Activated naive CD8-positive, alpha-beta T cell treated with anti-CD3 and anti-CD28 coated beads, Interleukin-2, amount 50 U/mL, for 16 hours (primary cell): Measurements from ENCODE around the gene FBXO9.

Experiments
- DNase-seq: peaks from one replicate; pipeline ENCODE4 v3.0.0-alpha.2; 2020; ENCODE audit warnings: low read depth, low spot score

Gene FBXO9

GRCh38 chr6:53065266-53066076 lies at the start of gene FBXO9:
TSS of gene FBXO9 (plus strand) at chr6:53065404. CDS start at chr6:53065790, 386 bp downstream.
- DNase-seq, result peak; percentile 48

GRCh38 chr6:53015486-53015885 lies 49.7 kb upstream of the FBXO9 start:
- DNase-seq, result no peak

- no peak for DNase-seq
Measured at GRCh38 chr6:53018446-53018845, 46.8 kb upstream of the FBXO9 start.

DNA sequence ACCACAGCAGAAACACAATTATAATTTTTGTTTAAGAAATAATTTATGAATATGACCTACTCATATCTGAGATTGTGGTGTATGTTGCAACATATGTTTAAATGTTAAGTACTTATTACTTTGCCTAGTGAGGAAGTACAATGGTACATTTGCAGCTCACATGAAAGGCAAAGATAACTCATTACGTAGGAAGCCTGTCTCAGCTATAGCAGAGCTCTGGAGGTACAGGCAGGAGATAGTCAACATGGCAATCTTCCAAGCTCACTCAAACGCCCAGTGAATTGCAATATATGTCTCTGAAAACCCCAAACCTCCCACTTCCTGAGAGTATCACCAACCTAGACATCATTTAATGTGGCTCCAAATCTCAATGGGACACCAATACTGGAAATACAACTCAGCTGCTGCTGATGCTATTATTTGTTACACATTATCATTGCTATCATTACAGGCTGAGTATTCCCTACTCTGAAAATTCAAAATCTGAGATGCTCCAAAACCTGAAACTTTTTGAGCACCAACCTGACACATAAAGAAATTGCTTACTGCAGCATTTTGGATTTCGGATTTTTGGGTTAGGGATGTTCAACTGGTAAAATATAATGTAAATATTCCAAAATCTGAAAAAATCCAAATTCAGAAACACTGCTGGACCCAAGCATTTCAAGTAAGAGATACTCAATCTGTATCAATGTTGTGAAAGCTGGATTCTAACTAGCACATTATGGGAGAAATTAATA lies 45.0 kb upstream of the FBXO9 start:
- DNase-seq, result no peak

GRCh38 chr6:53023323-53023722 lies 41.9 kb upstream of the FBXO9 start:
- no peak for DNase-seq

DNA sequence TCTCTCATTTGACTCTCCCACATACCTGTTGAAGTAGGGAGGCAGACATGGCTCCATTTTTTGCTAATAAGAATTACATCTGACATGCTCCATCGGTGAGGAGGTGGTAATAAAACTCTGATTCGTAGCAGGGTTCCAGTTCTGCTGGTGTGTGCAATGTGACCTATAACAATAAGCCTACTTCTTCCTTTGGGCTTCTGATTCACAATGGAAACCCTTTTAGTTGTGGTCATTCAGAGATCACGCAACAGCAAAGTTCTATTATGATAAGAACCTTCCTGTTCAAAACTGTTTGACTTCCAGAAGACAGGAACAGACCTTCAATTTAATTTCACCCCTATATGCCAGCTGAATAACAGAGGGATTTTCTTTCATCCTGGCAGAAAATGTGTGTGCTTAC lies 38.7 kb upstream of the FBXO9 start:
- DNase-seq, result no peak

DNA sequence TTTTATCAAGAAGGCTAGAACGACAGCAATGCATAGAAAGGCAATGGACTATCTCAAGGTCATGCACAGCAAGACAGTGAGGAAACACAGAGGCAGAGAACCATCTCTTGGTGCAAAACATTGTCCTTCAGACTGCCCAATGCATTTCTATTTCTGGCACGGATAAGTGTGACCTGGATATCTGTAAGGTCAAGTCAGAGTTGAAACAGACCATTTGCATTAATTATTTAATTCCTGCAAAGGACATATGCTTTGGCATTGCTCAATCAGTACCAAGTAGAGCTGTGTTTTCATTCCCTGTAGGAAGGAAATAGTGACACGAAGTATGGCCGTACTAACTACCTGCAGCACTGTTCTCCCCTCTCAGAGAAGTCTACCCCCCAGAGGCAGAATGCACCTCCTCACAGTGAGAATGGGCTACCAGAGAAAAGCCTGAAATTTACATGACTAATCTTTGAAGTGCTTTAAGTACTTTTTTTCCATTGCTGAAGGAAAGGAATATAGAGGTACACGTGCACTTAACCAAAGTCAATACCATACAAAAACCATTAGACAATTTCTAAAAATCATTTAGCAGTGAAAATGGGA lies 38.0 kb upstream of the FBXO9 start:
- DNase-seq, result no peak

GRCh38 chr6:53028467-53028866 lies 36.7 kb upstream of the FBXO9 start:
- DNase-seq, result no peak

DNA sequence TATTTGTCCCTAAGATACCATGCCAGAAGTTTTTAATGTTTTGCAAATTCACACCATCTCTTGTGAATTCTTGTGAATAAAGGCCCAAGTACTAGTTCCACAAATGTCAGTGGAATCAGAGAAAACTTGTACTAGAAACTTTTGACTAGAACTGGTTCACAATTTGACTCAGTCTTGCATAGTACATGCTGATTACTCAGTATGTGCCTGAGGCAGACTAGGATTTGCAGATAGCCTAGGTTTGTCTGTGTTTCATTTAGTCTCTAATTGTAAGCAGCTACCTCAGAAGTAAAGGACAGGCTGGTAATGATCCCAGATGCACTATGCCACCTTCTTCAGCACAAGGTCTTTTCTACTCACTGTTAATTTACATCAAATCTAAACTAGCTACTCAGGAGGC lies 35.9 kb upstream of the FBXO9 start:
- DNase-seq, result no peak

DNA sequence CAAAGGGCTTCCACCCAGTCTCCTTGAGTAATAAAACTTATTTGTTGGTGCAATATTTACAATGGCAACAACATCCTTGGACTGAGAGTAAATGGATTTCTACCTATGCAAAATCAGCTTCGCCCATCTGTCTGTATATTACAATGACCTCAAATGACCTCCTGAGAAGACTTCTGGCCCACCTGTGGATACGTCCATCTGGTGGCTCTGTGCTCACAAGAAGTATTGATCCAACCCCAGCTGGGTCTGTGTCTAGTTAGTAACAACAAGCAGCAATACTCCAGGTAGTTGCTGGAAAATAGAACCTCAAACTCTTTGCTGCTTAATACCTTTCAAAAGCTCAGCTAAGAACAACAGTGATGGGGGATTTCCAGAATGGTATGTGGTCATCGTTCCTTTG lies 35.4 kb upstream of the FBXO9 start:
- DNase-seq, result no peak

DNA sequence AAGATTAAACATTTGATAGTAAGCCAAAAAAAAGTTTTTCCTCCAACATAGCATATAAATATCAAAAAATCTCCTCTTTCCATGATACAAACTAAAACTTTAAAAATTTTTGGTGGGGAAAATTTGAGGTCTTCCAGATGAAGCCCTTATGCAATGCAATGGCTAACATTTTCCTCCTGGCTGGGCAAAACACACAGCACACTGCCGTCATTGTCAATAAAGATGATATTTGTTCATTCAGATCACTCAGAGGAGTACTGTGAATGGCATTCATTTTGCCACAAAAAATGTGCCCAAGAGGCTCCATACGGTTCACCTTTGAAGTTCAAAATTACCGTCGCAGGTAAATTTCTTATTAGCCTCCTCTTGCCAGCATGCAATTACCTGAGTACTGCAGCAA lies 33.9 kb upstream of the FBXO9 start:
- no peak for DNase-seq

DNA sequence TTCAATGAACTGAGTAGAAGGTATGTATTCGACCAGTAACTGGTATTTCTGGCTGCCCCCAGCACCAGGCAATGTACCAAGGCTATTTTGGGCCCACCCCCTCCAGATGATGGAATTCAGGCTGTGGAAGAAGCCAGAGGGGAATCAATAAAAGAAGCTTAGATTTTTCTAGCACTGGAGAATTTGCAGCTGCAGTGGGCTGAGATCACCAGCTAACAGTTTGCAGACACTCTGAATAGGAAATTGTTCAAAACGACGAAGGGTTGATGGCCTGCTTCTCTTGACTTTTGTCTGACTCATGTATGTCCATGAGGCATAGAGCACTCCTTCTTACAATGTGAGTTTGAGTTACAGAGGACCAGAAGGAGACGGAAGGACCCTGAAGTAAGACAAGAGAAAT lies 32.4 kb upstream of the FBXO9 start:
- DNase-seq, result no peak

DNA sequence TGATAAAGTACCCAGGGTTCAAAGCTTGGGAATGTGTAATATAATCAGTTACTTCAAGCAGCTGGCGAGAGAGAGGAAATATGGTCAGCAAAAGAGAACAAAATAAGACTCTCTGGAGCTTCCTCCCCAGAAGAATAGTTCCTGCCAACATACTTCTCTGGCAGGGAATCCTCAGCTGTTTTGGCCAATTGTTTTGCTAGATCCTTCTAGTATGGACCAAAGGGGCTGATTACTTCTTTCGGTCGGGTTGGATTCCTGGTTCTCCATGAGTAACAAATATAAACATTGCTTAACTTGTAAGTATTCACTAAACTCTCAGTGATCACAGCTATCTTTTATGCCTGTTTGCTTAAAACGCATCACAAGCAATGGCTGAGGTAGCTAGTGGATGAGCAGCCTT lies 31.4 kb upstream of the FBXO9 start:
- no peak for DNase-seq

DNA sequence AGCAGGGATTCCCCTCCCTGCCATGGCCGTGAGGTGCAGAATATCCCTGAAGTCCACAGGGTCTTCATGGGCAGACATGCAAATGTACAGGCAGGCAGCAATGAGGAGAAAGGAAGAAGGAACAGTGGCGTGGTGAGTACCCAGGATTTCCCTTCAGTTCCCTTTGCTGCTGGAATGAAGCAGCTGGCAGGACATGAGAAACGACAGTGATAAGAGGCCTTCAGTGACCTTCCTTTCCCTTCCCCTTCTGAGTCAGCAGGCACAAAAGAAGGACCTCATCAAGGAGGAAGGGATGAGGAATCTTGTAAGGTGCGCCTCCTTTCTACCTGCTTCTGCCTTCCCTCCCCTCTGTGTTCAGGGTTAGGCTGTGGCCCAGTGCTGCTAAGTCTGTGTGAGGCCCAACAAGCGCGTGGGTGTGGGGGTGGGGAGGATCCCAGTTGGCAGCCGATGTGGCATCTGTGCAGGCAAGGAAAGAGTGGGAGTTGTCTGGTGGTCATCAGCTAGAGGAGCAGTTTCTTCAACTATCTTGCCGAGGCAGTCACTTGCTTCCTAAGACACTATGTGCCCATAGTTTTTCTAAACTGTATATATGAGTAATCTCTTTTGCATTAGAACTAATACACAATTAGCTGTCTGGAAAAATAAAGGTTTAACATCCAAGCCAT lies 29.5 kb upstream of the FBXO9 start:
- DNase-seq, result no peak

DNA sequence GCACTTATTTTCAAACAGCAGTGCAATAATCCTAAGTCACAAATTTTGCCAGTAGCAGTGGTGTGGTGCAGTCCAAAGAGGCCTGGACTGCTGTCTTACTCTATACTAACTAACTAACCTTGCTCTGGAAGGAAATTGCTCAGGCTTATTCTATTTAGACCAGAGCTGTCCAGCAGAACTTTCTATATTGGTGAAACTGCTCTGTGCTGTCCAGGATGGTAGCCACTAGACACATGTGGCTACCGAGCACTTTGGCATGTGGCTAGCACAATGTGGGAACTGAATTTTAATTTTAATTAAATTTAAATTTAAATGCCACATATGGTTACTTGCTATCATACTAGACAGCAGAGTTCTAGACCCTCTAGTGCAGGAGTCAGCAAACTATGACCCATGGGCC lies 27.1 kb upstream of the FBXO9 start:
- no peak for DNase-seq

GRCh38 chr6:53038596-53038995 lies 26.6 kb upstream of the FBXO9 start:
- no peak for DNase-seq

DNA sequence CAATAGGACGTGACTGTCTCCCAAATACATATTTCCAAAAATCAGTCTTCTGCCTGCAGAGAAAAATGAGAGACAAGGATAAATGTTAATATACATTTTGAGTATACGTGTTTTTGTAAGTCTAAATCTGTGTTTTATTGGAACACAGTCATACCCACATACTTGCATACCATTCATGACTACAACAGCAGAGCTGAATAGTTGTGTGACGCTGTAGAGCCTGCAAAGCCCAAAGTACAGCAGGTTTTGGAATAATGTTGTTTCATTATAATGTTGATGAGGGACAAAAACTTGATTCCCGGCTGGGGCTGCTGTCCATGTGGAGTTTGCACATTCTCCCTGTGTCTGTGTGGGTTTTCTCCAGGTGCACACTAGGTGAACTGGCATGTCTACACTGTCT lies 23.8 kb upstream of the FBXO9 start:
- DNase-seq, result no peak

- no peak for DNase-seq
Measured at GRCh38 chr6:53042112-53042511, 23.1 kb upstream of the FBXO9 start.

DNA sequence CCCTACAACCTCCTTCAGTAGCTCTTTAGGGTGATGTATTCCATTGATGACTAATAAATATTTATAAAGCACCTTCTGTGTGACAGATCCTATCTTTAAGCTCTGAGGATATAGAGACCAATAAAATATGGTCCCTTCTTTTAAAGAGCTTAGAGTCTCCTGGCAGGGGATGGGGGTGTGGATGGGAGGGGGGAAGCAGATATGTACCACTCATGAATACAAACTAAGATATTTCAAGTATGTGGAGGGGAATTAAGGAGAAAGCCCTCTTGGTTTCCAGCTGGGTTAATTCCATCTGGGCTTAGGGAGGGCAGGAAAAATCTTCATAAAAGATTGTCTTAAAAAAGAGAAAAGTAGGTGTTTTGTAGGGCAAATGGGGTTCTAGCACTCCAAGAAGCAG lies 21.6 kb upstream of the FBXO9 start:
- no peak for DNase-seq

GRCh38 chr6:53044071-53044470 lies 21.1 kb upstream of the FBXO9 start:
- DNase-seq, result no peak

- no peak for DNase-seq
Measured at GRCh38 chr6:53044572-53044971, 20.6 kb upstream of the FBXO9 start.
